ENCODE results near the gene KCNH6.

KCNH6 gene

DNA sequence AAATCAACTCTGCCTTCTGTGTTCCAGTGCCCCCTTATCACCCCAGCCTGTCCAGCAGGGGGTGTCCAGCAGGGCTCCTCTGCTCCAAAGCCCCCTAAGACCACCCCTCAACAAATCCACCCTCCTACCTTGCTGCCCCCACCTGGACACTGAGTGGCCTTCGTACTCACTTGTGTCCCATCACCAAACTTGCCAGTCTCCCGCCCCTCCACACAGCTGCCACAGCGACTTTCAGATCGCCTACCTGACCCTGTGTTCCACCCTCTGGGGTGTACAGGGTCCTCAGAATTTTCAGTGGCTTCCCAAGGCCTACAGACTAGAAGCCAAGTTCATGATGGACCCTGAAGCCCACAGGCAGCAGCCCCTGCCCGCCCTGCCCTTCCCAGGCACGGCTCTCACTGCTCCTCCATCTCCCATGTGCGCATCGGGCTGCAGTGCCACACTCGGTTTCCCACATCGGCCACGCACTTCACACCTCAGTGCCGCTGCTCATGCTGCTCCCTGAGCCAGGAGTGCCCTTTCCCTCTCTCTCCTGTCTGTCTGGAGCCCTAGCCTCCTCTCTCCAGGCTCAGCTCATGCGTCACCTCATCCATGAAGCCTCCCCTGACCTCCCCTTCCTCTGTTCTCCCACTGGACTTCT is 11.8 kb downstream of the KCNH6 start:
- no peak for DNase-seq (ENCODE audit: low read depth)

- no peak for DNase-seq (ENCODE audit: low read depth)
Observed at GRCh38 chr17:63535640-63536039, 12.5 kb downstream of the KCNH6 start.

DNA sequence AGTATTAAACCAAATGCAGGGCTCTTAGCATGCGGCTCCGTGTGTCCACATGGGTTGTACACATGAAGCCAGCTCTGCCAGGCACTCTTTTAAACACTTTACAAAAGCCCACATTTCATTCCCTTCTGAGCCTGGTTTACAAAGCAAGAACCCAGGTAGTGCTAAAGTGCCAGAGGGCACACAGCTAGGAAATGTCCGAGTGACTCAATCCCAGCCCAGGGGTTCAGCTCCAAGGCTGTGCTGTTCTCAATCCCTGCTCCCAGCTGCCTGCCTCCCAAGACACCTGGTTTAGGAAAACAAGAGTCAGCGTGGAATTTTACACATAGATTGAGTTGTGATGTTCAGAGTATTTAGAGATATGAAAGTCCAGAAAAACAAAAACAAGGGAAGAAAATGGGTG is 13.8 kb downstream of the KCNH6 start:
- DNase-seq (ENCODE audit: low read depth), result no peak

DNA sequence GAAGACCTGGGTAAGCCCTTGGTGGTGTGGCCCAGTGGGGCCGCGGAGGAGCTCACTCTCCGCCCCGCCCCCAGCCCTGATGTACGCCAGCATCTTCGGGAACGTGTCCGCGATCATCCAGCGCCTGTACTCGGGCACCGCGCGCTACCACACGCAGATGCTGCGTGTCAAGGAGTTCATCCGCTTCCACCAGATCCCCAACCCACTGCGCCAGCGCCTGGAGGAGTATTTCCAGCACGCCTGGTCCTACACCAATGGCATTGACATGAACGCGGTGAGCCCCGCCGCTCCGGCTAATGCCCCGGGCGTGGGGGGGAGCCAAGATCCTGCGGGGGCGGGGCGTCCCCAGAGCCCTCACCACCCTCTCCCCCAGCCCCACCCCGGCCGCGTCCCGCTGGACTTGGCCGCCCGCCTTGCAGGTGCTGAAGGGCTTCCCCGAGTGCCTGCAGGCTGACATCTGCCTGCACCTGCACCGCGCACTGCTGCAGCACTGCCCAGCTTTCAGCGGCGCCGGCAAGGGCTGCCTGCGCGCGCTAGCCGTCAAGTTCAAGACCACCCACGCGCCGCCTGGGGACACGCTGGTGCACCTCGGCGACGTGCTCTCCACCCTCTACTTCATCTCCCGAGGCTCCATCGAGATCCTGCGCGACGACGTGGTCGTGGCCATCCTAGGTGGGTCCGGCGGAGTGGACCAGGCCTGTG is 15.0 kb downstream of the KCNH6 start:
- no peak for DNase-seq (ENCODE audit: low read depth)

GRCh38 chr17:63538693-63539595 is 15.8 kb downstream of the KCNH6 start:
- no peak for DNase-seq (ENCODE audit: low read depth)

DNA sequence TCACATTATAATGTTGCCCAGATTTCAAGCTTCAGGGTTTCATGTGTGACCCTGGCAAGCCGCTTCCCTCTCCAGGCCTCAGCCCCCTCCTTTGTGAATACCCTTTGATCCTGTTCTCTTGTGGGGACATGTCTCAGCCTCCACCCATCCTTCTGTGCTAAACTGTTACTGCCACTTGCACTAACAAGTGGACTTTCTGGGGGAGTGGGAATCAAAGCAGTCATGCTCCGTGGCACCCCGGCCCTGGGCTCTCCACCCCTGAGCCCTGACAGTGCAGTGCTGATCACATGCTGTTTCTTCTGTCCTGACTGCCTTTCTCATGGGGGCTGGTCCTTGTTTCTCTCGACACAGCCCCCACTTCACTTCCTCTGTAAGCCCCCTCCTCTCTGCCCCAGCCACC is 17.4 kb downstream of the KCNH6 start:
- DNase-seq (ENCODE audit: low read depth), result no peak

- DNase-seq (ENCODE audit: low read depth), result no peak
Observed at GRCh38 chr17:63542218-63542545, 19.0 kb downstream of the KCNH6 start.

DNA sequence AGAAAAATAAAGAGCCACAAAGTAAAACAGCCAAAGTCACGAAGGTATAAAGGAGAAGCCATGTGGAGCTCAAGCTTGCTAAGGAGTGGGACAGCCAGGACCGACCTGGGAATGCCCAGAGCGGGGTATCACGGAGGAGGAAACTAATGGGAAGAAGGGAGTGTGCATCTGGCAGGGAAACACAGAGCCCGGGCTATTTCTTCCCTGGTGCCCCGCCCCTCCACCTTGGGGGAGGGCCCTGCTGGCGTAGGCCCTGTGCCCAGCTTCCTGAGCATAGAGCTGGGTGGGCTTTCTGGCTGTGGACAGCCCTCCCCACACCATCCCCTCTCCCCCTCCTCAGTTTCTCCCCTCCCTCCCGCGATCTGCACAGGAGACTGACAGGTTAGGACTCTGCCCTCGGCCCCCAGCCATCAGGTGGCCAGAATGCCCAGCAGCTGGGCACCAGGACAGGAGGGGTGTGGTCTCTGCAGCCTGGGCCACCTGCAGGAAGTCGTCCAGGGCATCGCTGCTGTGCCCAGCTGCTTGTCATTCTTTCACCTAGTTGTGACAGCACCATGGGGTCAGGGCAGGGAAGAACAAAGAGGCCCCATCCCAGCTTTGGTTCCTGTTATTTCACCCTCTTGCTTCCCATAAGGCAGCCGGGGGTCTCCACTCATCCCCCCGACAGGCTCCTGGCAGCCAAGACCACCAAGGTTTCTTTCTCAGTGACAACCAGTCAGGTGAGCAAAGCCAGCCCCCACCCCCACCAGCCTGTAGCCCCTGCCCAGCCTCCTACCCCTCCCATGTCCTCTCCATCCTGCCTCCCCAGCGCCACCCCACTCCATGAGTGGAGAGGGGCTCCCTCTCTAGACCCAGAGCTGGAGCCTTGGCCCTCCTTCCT is 20.0 kb downstream of the KCNH6 start:
- no peak for DNase-seq (ENCODE audit: low read depth)

DNA sequence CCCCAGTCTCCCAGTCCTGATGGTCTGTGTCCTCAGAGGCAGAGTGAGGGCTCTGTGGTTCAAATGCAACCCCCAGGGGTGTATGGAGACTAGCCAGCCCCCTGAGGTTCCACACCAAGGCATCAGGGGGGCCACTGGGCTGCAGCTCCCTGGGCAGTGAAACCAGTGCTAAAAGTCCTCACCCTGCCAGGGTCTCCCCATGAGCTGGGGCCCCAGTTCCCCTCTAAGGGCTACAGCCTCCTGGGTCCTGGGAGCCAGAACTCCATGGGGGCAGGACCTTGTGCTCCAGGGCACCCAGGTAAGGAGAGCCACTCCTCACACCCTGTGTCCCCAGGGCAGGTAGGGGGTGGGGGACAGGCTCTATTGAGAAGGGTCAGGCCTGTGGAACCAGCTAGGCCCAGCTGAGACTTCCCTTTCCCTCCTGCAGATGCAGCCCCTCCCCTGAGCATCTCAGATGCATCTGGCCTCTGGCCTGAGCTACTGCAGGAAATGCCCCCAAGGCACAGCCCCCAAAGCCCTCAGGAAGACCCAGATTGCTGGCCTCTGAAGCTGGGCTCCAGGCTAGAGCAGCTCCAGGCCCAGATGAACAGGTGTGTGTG is 20.8 kb downstream of the KCNH6 start:
- no peak for DNase-seq (ENCODE audit: low read depth)

GRCh38 chr17:63544467-63545301 is 21.5 kb downstream of the KCNH6 start:
- no peak for DNase-seq (ENCODE audit: low read depth)

DNA sequence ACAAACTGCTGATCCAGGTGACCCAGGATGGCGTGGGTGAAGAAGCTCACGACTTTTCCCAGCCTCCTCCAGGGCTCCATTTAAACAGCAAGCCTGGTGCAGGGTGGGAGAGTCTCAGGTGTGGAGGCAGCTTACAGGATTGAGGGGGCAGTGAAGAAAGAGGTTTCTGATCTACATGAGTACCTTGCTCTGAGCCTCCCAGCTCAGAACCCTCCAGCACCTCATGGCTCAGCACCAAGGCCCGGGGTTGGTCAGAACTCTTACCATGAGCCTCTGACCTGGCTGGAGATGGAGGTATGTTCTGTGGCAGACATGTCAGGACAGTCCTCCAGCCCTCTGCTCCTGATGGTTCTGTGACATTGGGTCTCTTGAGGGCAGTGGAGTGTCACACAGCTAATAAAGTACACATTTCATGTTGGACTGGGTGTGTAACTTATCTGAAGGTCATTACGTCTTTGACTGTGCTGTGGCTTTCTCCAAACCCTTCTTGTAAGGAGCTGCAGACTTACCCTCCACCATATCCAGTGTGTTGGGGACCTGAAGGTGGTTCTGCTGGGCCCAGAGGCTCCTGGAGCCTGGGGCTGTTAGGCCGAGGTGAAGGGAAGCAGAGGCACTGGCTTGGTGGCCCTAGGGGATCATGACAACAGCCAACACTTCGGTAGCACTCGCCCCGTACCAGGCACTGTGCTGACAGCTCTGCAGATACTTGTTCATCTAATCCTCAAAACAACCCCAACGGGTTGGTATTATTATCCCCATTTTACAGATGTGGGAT is 23.3 kb downstream of the KCNH6 start:
- no peak for DNase-seq (ENCODE audit: low read depth)

- no peak for DNase-seq (ENCODE audit: low read depth)
Observed at GRCh38 chr17:63547083-63547523, 23.9 kb downstream of the KCNH6 start.

- no peak for DNase-seq (ENCODE audit: low read depth)
Observed at GRCh38 chr17:63549289-63549945, 26.3 kb downstream of the KCNH6 start.

DNA sequence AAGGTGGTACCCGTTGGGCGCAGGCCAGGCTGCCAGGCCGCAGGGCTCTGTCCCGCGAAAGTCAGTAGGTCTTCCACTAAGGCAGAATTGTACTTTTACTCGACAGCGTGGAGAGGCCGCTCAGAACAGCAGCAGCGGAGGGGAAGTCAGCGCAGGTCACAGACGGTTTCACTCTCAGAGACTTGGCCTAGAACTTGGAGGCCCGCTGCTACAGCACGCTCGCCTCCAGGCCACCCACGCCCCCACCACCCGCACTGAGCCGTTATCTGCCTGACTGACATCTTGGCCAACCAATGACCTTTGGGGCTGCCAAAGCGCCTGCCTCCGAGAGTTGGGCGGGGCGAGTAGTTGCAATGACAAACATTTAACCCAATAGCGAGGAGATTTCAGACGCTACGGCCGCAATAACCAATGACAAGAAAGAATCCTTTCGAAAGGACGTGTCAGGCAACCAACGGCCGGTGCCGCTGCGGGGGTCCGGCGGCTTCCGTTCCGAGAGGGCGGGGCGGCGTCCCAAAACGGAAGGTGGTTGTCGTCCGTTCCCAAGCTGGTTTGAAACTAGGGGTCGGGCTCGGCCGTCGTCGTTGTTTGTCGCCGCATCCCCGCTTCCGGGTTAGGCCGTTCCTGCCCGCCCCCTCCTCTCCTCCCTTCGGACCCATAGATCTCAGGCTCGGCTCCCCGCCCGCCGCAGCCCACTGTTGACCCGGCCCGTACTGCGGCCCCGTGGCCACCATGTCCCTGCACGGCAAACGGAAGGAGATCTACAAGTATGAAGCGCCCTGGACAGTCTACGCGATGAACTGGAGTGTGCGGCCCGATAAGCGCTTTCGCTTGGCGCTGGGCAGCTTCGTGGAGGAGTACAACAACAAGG is 27.0 kb downstream of the KCNH6 start, which contains the start of gene DCAF7:
Gene DCAF7 (plus strand): TSS at position 532 of the 871 bp plus-strand sequence. CDS start 201 bp downstream, at position 733.
- DNase-seq (ENCODE audit: low read depth), result peak; percentile 99

DNA sequence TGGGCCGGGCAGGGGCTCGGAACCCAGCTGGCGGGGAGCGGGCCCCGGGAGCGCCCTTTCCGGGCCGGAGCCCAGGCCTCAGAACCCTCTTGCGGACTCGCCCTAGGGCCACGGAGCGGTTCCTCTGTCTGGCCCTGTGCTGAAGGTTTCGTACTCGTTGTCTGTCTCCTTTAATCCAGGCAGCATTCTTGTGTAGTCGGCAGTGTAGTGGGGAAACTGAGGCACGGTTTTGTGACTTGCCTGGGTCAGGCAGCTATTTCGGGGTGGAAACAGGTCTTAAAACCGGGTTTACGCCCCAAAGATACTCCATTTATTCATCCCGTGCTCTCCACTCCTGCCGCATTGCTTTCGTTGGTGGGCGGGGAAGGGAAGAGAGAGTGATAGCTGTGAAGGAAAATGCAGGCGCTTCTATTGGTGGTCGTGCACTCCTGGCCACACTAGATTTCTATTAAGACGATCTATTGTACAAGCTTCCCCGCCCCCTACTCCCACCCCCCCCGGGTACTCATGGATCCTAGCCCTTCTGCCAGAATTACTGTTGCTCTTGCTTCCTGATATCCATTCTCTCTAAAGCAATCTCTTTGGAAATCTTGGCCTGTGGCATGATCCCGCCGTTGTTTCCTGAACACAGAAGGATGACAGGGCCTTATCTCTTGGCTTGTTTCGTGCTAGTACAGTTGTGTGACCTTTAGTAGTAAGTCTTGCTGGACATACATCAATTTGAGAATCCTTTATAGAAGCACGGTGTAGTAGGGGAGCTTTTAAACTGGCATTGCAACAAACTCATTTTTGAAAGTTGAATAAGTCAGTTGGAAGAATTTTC is 27.9 kb downstream of the KCNH6 start:
- DNase-seq (ENCODE audit: low read depth), result no peak

DNA sequence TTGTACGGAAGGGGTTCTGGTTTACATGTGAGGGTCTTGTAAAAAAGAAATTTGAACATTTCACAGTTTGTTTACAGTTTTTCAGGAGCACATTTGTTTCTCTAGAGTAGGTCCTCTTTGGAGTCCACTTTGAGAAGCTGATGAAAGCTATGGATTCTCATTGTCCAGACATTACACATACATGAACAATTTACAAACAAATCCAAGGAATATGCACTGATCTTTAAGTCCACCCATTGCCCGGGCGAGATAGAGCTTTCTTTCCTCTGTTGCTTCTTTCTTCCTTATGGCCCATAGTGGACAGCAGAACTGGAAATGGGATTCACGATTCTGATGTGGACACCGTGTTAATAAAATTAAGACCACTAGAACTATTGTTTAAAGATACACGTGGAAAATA is 29.1 kb downstream of the KCNH6 start:
- DNase-seq (ENCODE audit: low read depth), result no peak

DNA sequence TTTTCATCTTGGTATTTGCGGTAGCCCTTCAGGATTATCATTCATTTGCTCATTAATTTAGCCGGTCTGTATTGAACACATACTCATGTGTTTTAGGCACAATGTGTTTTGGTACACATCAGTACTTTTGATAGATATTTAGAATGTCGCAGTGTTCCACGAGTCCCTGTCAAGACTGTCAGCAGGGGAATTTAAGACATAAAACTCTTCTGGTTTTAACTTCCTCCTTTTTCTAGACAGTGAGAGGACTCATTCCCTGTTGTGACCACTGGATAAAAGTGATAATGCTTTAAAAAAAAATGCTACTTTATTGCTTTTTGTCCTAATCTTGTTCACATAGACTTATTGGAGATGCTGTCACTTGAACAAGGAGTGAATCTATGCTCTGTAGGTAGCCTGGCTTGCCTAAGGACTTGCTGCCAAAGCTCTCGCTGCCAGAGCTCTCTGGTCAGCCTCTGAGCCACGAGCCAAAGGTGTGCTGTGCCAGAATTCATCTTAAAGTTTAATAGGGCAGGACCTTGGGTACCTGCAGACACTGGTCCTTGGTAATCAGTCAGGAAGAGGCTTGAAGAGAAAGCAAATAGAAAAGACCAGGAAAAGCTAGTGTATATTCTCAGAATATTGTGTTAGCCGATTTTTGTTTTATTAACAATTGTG is 32.5 kb downstream of the KCNH6 start:
- DNase-seq (ENCODE audit: low read depth), result no peak
